Lung microvascular endothelial cell (primary cell): ENCODE measurements around the gene CAPZB. TPM values are rescaled to one million over a fixed set of nuclear protein-coding genes. Genes with fewer than 3 reads are reported as not detected.

Experiments used
- DNase-seq, 2 donors: peaks; one replicate each; pipeline versions ENCODE4 v3.0.0 to v3.0.0-alpha.2; 2010; ENCODE audit warnings: low read depth in 2 of 2
- total RNA-seq: library from RNA; depleted of rRNA; stranded (reverse); fragments of >200 nt; gene quantifications from 2 replicates; pipeline ENCODE4 v1.2.1, GENCODE V29; 2014

The CAPZB gene
- total RNA-seq, 1 donor from 2014 or later: 104 TPM

- no peak for DNase-seq
Observed at GRCh38 chr1:19407494-19408096, 77.7 kb downstream of the CAPZB start.

- DNase-seq: no peak
Observed at GRCh38 chr1:19406680-19407079, 78.7 kb downstream of the CAPZB start.

GRCh38 chr1:19405761-19406487, 79.4 kb downstream of the CAPZB start:
- DNase-seq: no peak

GRCh38 chr1:19405195-19405760, 80.1 kb downstream of the CAPZB start:
- no peak for DNase-seq

GRCh38 chr1:19404748-19405147, 80.6 kb downstream of the CAPZB start:
- no peak for DNase-seq

- no peak for DNase-seq
Observed at GRCh38 chr1:19403256-19403655, 82.1 kb downstream of the CAPZB start.

GRCh38 chr1:19402031-19402813, 83.1 kb downstream of the CAPZB start:
- peak in 1 of 2 donors; percentile 38 for DNase-seq

GRCh38 chr1:19401535-19401889, 83.8 kb downstream of the CAPZB start:
- no peak for DNase-seq

GRCh38 chr1:19400875-19401534, 84.3 kb downstream of the CAPZB start:
- no peak for DNase-seq

- DNase-seq: no peak
Observed at GRCh38 chr1:19400192-19400611, 85.1 kb downstream of the CAPZB start.

GRCh38 chr1:19398309-19398760, 87.0 kb downstream of the CAPZB start:
- DNase-seq: peak in 1 of 2 donors; percentile 56

- DNase-seq: no peak
Observed at GRCh38 chr1:19397217-19397945, 88.0 kb downstream of the CAPZB start.

GRCh38 chr1:19396280-19396679, 89.1 kb downstream of the CAPZB start:
- DNase-seq: no peak

GRCh38 chr1:19395678-19396192, 89.6 kb downstream of the CAPZB start:
- DNase-seq: no peak

GRCh38 chr1:19393046-19393445, 92.3 kb downstream of the CAPZB start:
- DNase-seq: no peak

- no peak for DNase-seq
Observed at GRCh38 chr1:19392221-19392620, 93.1 kb downstream of the CAPZB start.

- DNase-seq: no peak
Observed at GRCh38 chr1:19391596-19391981, 93.8 kb downstream of the CAPZB start.

GRCh38 chr1:19390901-19391595, 94.3 kb downstream of the CAPZB start:
- peak; percentile 76 to 81 for DNase-seq

GRCh38 chr1:19390166-19390850, 95.0 kb downstream of the CAPZB start:
- no peak for DNase-seq
